Kidney epithelial cell (primary cell): Measurements from ENCODE around the gene ACAN. TPM values are rescaled to one million over a fixed set of nuclear protein-coding genes. Genes with fewer than 3 reads are reported as not detected.

Source experiments
- DNase-seq: peaks from one replicate; pipeline ENCODE4 v3.0.0-alpha.2; 2010; ENCODE audit warnings: low read depth
- H3K27me3 ChIP-seq: 2 replicates; pipeline ENCODE4 v1.6.0; 2011; ENCODE audit warnings: low read length; ENCODE audit not compliant: control insufficient read depth, insufficient read depth
- H3K36me3 ChIP-seq: 2 replicates; pipeline ENCODE4 v1.5.1; 2011; ENCODE audit warnings: low read length; ENCODE audit not compliant: control insufficient read depth, insufficient read depth
- H3K4me3 ChIP-seq: 2 replicates; pipeline ENCODE4 v1.5.1; 2011; ENCODE audit warnings: low read depth, mild to moderate bottlenecking, control low read depth, low read length
- CTCF ChIP-seq: IDR thresholded peaks from 2 replicates; pipeline ENCODE4 v1.5.1; 2011; ENCODE audit warnings: mild to moderate bottlenecking, moderate library complexity, low read length, control low read depth, inconsistent platforms; ENCODE audit not compliant: insufficient read depth, poor library complexity, severe bottlenecking
- total RNA-seq: library from RNA; depleted of rRNA; stranded (reverse); fragments of >200 nt; gene quantifications from 2 replicates; pipeline ENCODE4 v1.2.3, GENCODE V29; 2015

ACAN gene
- total RNA-seq, 1 donor from 2014 or later = 0.08 TPM

GRCh38 chr15:88901508-88902220, 98.4 kb downstream of the ACAN start:
- no peak overlapping the region for H3K4me3 ChIP-seq
- no peaks in the 10 kb centered on the region for H3K27me3 ChIP-seq
- H3K36me3 ChIP-seq = no peaks in the 10 kb centered on the region
- no peak for DNase-seq
- no peak for TF ChIP-seq CTCF

- TF ChIP-seq CTCF = no peak
- Histone ChIP-seq H3K4me3 (no peak overlapping the region), H3K27me3 (no peaks in the 10 kb centered on the region), H3K36me3 (no peaks in the 10 kb centered on the region)
- no peak for DNase-seq
These were observed 99.1 kb downstream of the ACAN start for GRCh38 chr15:88902221-88902835.

GRCh38 chr15:88902846-88903245, 99.6 kb downstream of the ACAN start:
- H3K27me3 ChIP-seq = no peaks in the 10 kb centered on the region
- H3K36me3 ChIP-seq = no peaks in the 10 kb centered on the region
- no peak overlapping the region for H3K4me3 ChIP-seq
- no peak for DNase-seq
- no peak for TF ChIP-seq CTCF

- no peaks in the 10 kb centered on the region for H3K36me3 ChIP-seq
- H3K27me3 ChIP-seq = no peaks in the 10 kb centered on the region
- H3K4me3 ChIP-seq = no peak overlapping the region
- no peak for TF ChIP-seq CTCF
- no peak for DNase-seq
These were observed 101.0 kb downstream of the ACAN start for GRCh38 chr15:88904257-88904623.

- H3K27me3 ChIP-seq = no peaks in the 10 kb centered on the region
- H3K36me3 ChIP-seq = no peaks in the 10 kb centered on the region
- no peak overlapping the region for H3K4me3 ChIP-seq
- peak; percentile 98 for TF ChIP-seq CTCF
- no peak for DNase-seq
These were observed 101.5 kb downstream of the ACAN start for GRCh38 chr15:88904624-88905327.
